ES-I3 (cell line): ENCODE data around the gene HLX.

Experiments used
- H3K36me3 ChIP-seq: 2 replicates; pipeline ENCODE4 v1.6.1; 2013; ENCODE audit warnings: mild to moderate bottlenecking, low read length, control low read depth, moderate library complexity; ENCODE audit not compliant: insufficient read depth
- H3K4me1 ChIP-seq: 2 replicates; pipeline ENCODE4 v1.6.1; 2013; ENCODE audit warnings: mild to moderate bottlenecking, control low read depth, low read length; ENCODE audit not compliant: insufficient read depth
- H3K9ac ChIP-seq: 2 replicates; pipeline ENCODE4 v1.6.1; 2013; ENCODE audit warnings: low read depth, mild to moderate bottlenecking, low read length, moderate library complexity
- H3K9me3 ChIP-seq: 2 replicates; pipeline ENCODE4 v1.6.1; 2013; ENCODE audit warnings: mild to moderate bottlenecking, low read length, moderate library complexity; ENCODE audit not compliant: control insufficient read depth, insufficient read depth

HLX gene

GRCh38 chr1:220879076-220879508 lies at the start of gene HLX:
TSS of gene HLX (plus strand) at chr1:220879443. CDS start at chr1:220879858, 415 bp downstream.
- peaks cover 12% of the 10 kb centered on the region for H3K4me1 ChIP-seq
- peak within 1 kb of the TSS; percentile 52; the same call in 1 of the 2 replicates for H3K9ac ChIP-seq
- no peaks in the 10 kb centered on the region for H3K9me3 ChIP-seq
- H3K36me3 ChIP-seq = no peaks in the 10 kb centered on the region

- Histone ChIP-seq H3K9ac (no peak overlapping the region), H3K36me3 (no peaks in the 10 kb centered on the region), H3K9me3 (no peaks in the 10 kb centered on the region), H3K4me1 (no peaks in the 10 kb centered on the region)
These were observed 45.8 kb upstream of the HLX start for GRCh38 chr1:220833436-220833835.

- H3K4me1 ChIP-seq = no peaks in the 10 kb centered on the region
- no peaks in the 10 kb centered on the region for H3K9me3 ChIP-seq
- H3K36me3 ChIP-seq = no peaks in the 10 kb centered on the region
- H3K9ac ChIP-seq = no peak overlapping the region
These were observed 44.9 kb upstream of the HLX start for GRCh38 chr1:220834155-220834870.

- Histone ChIP-seq H3K9ac (no peak overlapping the region), H3K9me3 (no peaks in the 10 kb centered on the region), H3K4me1 (no peaks in the 10 kb centered on the region), H3K36me3 (no peaks in the 10 kb centered on the region)
These were observed 40.7 kb upstream of the HLX start for GRCh38 chr1:220838578-220838977.

GRCh38 chr1:220839474-220839873 lies 39.8 kb upstream of the HLX start:
- H3K9ac ChIP-seq = no peak overlapping the region
- H3K36me3 ChIP-seq = no peaks in the 10 kb centered on the region
- H3K4me1 ChIP-seq = no peaks in the 10 kb centered on the region
- no peaks in the 10 kb centered on the region for H3K9me3 ChIP-seq

GRCh38 chr1:220841293-220841692 lies 38.0 kb upstream of the HLX start:
- Histone ChIP-seq H3K36me3 (no peaks in the 10 kb centered on the region), H3K9ac (no peak overlapping the region), H3K9me3 (no peaks in the 10 kb centered on the region), H3K4me1 (no peaks in the 10 kb centered on the region)

- no peaks in the 10 kb centered on the region for H3K9me3 ChIP-seq
- H3K9ac ChIP-seq = no peak overlapping the region
- H3K4me1 ChIP-seq = no peaks in the 10 kb centered on the region
- H3K36me3 ChIP-seq = no peaks in the 10 kb centered on the region
These were observed 35.7 kb upstream of the HLX start for GRCh38 chr1:220843481-220844011.

GRCh38 chr1:220852408-220852807 lies 26.8 kb upstream of the HLX start:
- H3K9me3 ChIP-seq = no peaks in the 10 kb centered on the region
- no peak overlapping the region for H3K9ac ChIP-seq
- H3K36me3 ChIP-seq = no peaks in the 10 kb centered on the region
- H3K4me1 ChIP-seq = no peaks in the 10 kb centered on the region

- Histone ChIP-seq H3K9me3 (no peaks in the 10 kb centered on the region), H3K4me1 (peaks cover 4% of the 10 kb centered on the region; the same call in 1 of the 2 replicates), H3K9ac (no peak overlapping the region), H3K36me3 (no peaks in the 10 kb centered on the region)
These were observed 6.9 kb upstream of the HLX start for GRCh38 chr1:220872296-220872695.

GRCh38 chr1:220873087-220873486 lies 6.2 kb upstream of the HLX start:
- no peaks in the 10 kb centered on the region for H3K9me3 ChIP-seq

GRCh38 chr1:220873868-220874655 lies 5.2 kb upstream of the HLX start:
- Histone ChIP-seq H3K9ac (no peak overlapping the region), H3K9me3 (no peaks in the 10 kb centered on the region), H3K4me1 (peaks cover 8% of the 10 kb centered on the region), H3K36me3 (no peaks in the 10 kb centered on the region)

More at GRCh38 chr1:220873087-220873486, 6.2 kb upstream of the HLX start:
- H3K4me1 ChIP-seq = peaks cover 4% of the 10 kb centered on the region
- H3K9ac ChIP-seq = no peak overlapping the region
- H3K36me3 ChIP-seq = no peaks in the 10 kb centered on the region

- Histone ChIP-seq H3K36me3 (no peaks in the 10 kb centered on the region), H3K9ac (no peak overlapping the region), H3K4me1 (peaks cover 8% of the 10 kb centered on the region), H3K9me3 (no peaks in the 10 kb centered on the region)
These were observed 4.0 kb upstream of the HLX start for GRCh38 chr1:220875260-220875659.

- Histone ChIP-seq H3K4me1 (peaks cover 12% of the 10 kb centered on the region), H3K36me3 (no peaks in the 10 kb centered on the region), H3K9me3 (no peaks in the 10 kb centered on the region)
These were observed 2.5 kb upstream of the HLX start for GRCh38 chr1:220876511-220877376.

More at GRCh38 chr1:220876511-220877376, 2.5 kb upstream of the HLX start:
- peak overlapping the region; percentile 55; the same call in 1 of the 2 replicates for H3K9ac ChIP-seq
